Mesenchymal stem cell (in vitro differentiated cells and primary cell): ENCODE data around the gene ALPI.

Source experiments
- DNase-seq: peaks from one replicate; pipeline ENCODE4 v3.0.0-alpha.2; 2013
- H2AFZ ChIP-seq: one replicate; pipeline ENCODE4 v1.6.1; 2013; ENCODE audit warnings: low read depth, mild to moderate bottlenecking, control low read depth, inconsistent platforms, low read length, moderate library complexity
- H2AK5ac ChIP-seq: 2 replicates; pipeline ENCODE4 v1.6.1; 2013; ENCODE audit warnings: low read length, moderate library complexity, mild to moderate bottlenecking, inconsistent platforms; ENCODE audit not compliant: severe bottlenecking
- H2BK120ac ChIP-seq: one replicate; pipeline ENCODE4 v1.6.1; 2013; ENCODE audit warnings: low read depth, mild to moderate bottlenecking, inconsistent platforms, low read length, moderate library complexity
- H2BK12ac ChIP-seq, 2 experiments: one replicate each; pipeline ENCODE4 v1.6.1; 2013; ENCODE audit warnings: inconsistent platforms in 2 of 2, low read length in 2 of 2, mild to moderate bottlenecking in 2 of 2, moderate library complexity in 2 of 2, control low read depth in 1 of 2
- H2BK15ac ChIP-seq: one replicate; pipeline ENCODE4 v1.6.1; 2013; ENCODE audit warnings: mild to moderate bottlenecking, low read depth, inconsistent platforms; ENCODE audit not compliant: poor library complexity, severe bottlenecking
- H2BK5ac ChIP-seq: 2 replicates; pipeline ENCODE4 v1.6.1; 2013; ENCODE audit warnings: low read depth, mild to moderate bottlenecking, low read length, control low read depth, inconsistent platforms; ENCODE audit not compliant: poor library complexity, severe bottlenecking
- H3K14ac ChIP-seq, 2 experiments: one replicate each; pipeline ENCODE4 v1.6.1; 2013; ENCODE audit warnings: inconsistent platforms in 2 of 2, low read length in 2 of 2, control low read depth in 1 of 2, mild to moderate bottlenecking in 1 of 2, moderate library complexity in 1 of 2
- H3K18ac ChIP-seq, 2 experiments: one replicate each; pipeline ENCODE4 v1.6.1; 2013; ENCODE audit warnings: inconsistent platforms in 2 of 2, low read length in 2 of 2, control low read depth in 1 of 2, low read depth in 1 of 2, mild to moderate bottlenecking in 1 of 2
- H3K23ac ChIP-seq, 2 experiments: one replicate each; pipeline ENCODE4 v1.6.1; 2013; ENCODE audit warnings: inconsistent platforms in 2 of 2, low read length in 2 of 2, mild to moderate bottlenecking in 2 of 2, moderate library complexity in 2 of 2, control low read depth in 1 of 2
- H3K27ac ChIP-seq: 2 replicates; pipeline ENCODE4 v1.5.1; 2013; ENCODE audit warnings: mild to moderate bottlenecking, moderate library complexity, low read length, control low read depth, inconsistent platforms; ENCODE audit not compliant: poor library complexity, severe bottlenecking
- H3K27me3 ChIP-seq, 2 experiments: 2 replicates each; pipeline versions ENCODE4 v1.6.1 to v1.7.0; 2013; ENCODE audit warnings: low read length in 2 of 2, mild to moderate bottlenecking in 2 of 2, moderate library complexity in 2 of 2, control low read depth in 1 of 2, inconsistent platforms in 1 of 2; ENCODE audit not compliant: control insufficient read depth in 1 of 2, insufficient read depth in 1 of 2
- H3K36me3 ChIP-seq, 2 experiments: 2 replicates each; pipeline versions ENCODE4 v1.6.1 to v1.7.0; 2013; ENCODE audit warnings: low read length in 2 of 2, control low read depth in 1 of 2, inconsistent platforms in 1 of 2, low read depth in 1 of 2, mild to moderate bottlenecking in 1 of 2; ENCODE audit not compliant: insufficient read depth in 2 of 2, control insufficient read depth in 1 of 2
- H3K4ac ChIP-seq, 2 experiments: one replicate each; pipeline ENCODE4 v1.6.1; 2013; ENCODE audit warnings: inconsistent platforms in 2 of 2, low read length in 2 of 2, mild to moderate bottlenecking in 2 of 2, moderate library complexity in 2 of 2, control low read depth in 1 of 2, low read depth in 1 of 2
- H3K4me1 ChIP-seq: 2 replicates; pipeline ENCODE4 v1.6.1; 2013; ENCODE audit warnings: low read depth, low read length, control low read depth; ENCODE audit not compliant: control insufficient read depth, insufficient read depth
- H3K4me2 ChIP-seq: 2 replicates; pipeline ENCODE4 v1.6.1; 2013; ENCODE audit warnings: low read length, mild to moderate bottlenecking, inconsistent platforms; ENCODE audit not compliant: poor library complexity, severe bottlenecking
- H3K4me3 ChIP-seq, 2 experiments: 2 replicates each; pipeline versions ENCODE4 v1.5.1 to v1.7.0; 2013; ENCODE audit warnings: low read length in 2 of 2, mild to moderate bottlenecking in 2 of 2, control low read depth in 1 of 2, low read depth in 1 of 2; ENCODE audit not compliant: insufficient read depth in 1 of 2
- H3K79me1 ChIP-seq: replicated peaks from 2 replicates; pipeline ENCODE4 v1.6.1; 2013; ENCODE audit warnings: mild to moderate bottlenecking, control low read depth, low read length, inconsistent platforms; ENCODE audit not compliant: poor library complexity, severe bottlenecking
- H3K9ac ChIP-seq: 2 replicates; pipeline ENCODE4 v1.7.0; 2013; ENCODE audit warnings: mild to moderate bottlenecking, low read length, moderate library complexity
- H3K9me3 ChIP-seq: 2 replicates; pipeline ENCODE4 v1.7.0; 2013; ENCODE audit warnings: mild to moderate bottlenecking, low read length; ENCODE audit not compliant: control insufficient read depth
- H4K8ac ChIP-seq: one replicate; pipeline ENCODE4 v1.6.1; 2013; ENCODE audit warnings: inconsistent platforms, mild to moderate bottlenecking, low read length, moderate library complexity
- H4K91ac ChIP-seq: one replicate; pipeline ENCODE4 v1.6.1; 2013; ENCODE audit warnings: mild to moderate bottlenecking, low read length, inconsistent platforms
- WGBS: methylation state at CpG from one replicate; pipeline ENCODE4 v1.1.7; 2013; ENCODE audit warnings: mixed read lengths; 5-methylcytosine and 5-hydroxymethylcytosine counted together

Gene ALPI

DNA sequence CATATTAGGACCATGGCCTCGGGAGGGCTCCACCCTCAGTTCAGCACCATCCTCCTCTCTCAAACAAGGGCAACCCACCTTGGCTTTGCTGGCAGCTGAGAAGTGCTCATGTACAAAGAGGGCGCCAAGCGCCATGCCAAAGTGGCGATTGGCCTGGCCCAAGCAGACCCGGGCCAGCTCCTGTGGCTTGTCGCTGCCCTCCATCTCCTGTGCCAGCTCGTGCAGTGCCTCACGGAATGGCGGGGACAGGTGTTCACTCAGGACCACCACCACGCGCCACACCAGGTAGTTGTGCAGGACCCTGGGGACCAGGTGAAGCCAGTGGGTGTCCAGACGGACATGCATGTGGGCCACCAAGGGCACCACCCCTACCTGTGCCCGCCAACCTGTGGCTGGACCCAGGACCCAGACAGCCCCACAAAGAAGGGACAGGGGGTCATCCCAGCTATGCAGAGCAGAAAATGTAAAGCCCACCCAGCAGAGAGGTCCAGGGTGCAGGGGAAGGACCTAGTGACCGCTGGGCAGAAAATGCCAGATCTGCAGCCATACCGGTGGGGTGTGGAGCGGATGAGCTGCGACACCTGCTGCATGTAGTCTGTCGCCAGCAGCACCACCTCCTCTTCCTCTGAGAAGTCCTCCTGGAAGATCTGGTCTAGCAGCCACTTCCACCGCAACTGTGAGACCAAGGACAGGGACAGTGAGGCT lies 28.1 kb downstream of the ALPI start:
- Histone ChIP-seq H3K9me3 (no peaks in the 10 kb centered on the region), H3K27ac (no peak overlapping the region), H2BK5ac (no peak overlapping the region), H2BK120ac (no peak overlapping the region), H3K4me2 (no peak overlapping the region), H3K4ac (no peak overlapping the region), H3K23ac (no peak overlapping the region), H2AK5ac (no peak overlapping the region), H2BK15ac (no peak overlapping the region), H2AFZ (no peak overlapping the region), H3K18ac (no peak overlapping the region), H3K9ac (no peak overlapping the region), H3K4me1 (peaks cover 14% of the 10 kb centered on the region), H3K14ac (no peak overlapping the region), H4K91ac (no peak overlapping the region), H3K36me3 (no peaks in the 10 kb centered on the region), H3K79me1 (no peaks in the 10 kb centered on the region), H3K4me3 (no peak overlapping the region), H3K27me3 (peaks cover 75 to 78% of the 10 kb centered on the region in 2 experiments), H2BK12ac (no peak overlapping the region), H4K8ac (no peak overlapping the region)
- WGBS: 96% methylated on average over 19 of the region's 19 CpGs
- no peak for DNase-seq

DNA sequence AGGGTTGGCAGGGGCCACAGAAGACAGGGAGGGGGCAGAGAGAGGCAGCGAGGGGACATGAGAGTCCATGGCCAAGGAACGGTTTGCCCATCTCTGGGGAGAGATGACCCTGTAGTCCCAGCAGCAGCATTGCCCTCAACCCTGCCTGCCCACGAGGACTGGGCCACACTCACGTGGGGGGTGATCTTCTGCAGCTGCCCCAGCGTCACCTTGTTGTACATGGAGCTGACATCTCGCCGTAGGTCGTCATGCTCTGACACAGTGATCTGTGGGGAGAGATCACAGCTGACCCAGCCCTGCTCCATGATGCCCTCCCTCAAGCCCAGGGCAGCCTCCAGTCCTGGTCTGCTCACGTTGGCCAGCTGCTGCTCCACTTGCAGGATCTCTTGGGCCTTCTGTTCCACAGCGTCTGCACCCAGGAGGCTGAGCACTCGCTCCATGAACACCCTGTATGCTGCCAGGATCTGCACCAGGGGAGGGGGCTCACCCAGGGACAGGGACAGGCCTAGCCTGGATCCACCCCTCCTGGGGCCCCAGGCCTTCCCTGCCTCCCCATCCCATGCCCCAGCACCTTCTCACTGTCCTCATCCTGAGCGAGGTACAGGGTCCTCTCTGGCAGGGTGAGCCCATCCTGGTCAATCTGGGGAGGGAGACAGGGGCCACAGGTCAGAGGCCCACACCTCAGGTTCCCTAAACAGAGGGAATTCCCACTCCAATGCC lies 28.8 kb downstream of the ALPI start:
- no peak overlapping the region for H2BK5ac ChIP-seq

DNA sequence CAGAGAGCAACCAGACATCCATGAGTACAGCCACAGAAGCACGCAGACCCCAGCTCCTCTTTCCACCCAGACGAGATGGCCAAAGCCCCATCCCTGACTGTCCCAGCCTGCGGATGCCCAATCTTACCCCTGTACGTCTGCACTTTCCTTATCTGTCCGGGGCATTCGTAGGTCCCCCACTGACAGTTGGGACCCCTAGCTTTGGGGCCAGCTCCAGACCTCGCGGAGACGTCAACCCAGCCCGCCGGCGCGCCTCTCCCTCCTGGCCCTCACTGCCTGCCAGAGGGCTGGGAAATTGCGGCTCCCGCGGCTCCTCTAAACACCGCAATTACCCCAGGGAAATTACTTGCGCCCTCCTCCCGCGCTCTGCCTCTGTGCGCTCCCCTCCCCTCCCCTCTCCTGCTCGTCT lies 29.4 kb downstream of the ALPI start:
- 11% methylated on average over 22 of the region's 22 CpGs for WGBS
- no peak overlapping the region for H4K8ac ChIP-seq
- H3K36me3 ChIP-seq: no peaks in the 10 kb centered on the region
- H3K4me3 ChIP-seq: no peak overlapping the region
- H2BK12ac ChIP-seq: no peak overlapping the region
- H3K27ac ChIP-seq: no peak overlapping the region
- H3K4me1 ChIP-seq: peaks cover 14% of the 10 kb centered on the region
- no peak overlapping the region for H2AFZ ChIP-seq
- H3K4ac ChIP-seq: no peak overlapping the region
- H3K9me3 ChIP-seq: no peaks in the 10 kb centered on the region
- no peak overlapping the region for H2BK15ac ChIP-seq
- H3K79me1 ChIP-seq: no peaks in the 10 kb centered on the region
- no peak overlapping the region for H2BK120ac ChIP-seq
- H3K14ac ChIP-seq: no peak overlapping the region
- H2BK5ac ChIP-seq: no peak overlapping the region
- no peak overlapping the region for H3K9ac ChIP-seq
- H2AK5ac ChIP-seq: no peak overlapping the region
- H3K18ac ChIP-seq: no peak overlapping the region
- H3K23ac ChIP-seq: no peak overlapping the region
- no peak for DNase-seq
- H4K91ac ChIP-seq: no peak overlapping the region
- no peak overlapping the region for H3K4me2 ChIP-seq
- peaks cover 75 to 82% of the 10 kb centered on the region in 2 experiments for H3K27me3 ChIP-seq

More for the DNA sequence above, 28.8 kb downstream of the ALPI start:
- Histone ChIP-seq H4K91ac (no peak overlapping the region), H3K4ac (no peak overlapping the region), H3K18ac (no peak overlapping the region), H3K4me1 (peaks cover 14% of the 10 kb centered on the region), H2BK15ac (no peak overlapping the region), H3K79me1 (no peaks in the 10 kb centered on the region), H3K23ac (no peak overlapping the region), H3K4me3 (no peak overlapping the region), H3K9ac (no peak overlapping the region), H2AFZ (no peak overlapping the region), H3K14ac (no peak overlapping the region), H2AK5ac (no peak overlapping the region), H2BK12ac (no peak overlapping the region), H2BK120ac (no peak overlapping the region), H3K4me2 (no peak overlapping the region), H4K8ac (no peak overlapping the region), H3K9me3 (no peaks in the 10 kb centered on the region), H3K27ac (no peak overlapping the region), H3K27me3 (peaks cover 75 to 77% of the 10 kb centered on the region in 2 experiments), H3K36me3 (no peaks in the 10 kb centered on the region)
- no peak for DNase-seq
- 89% methylated on average over 11 of the region's 12 CpGs for WGBS

DNA sequence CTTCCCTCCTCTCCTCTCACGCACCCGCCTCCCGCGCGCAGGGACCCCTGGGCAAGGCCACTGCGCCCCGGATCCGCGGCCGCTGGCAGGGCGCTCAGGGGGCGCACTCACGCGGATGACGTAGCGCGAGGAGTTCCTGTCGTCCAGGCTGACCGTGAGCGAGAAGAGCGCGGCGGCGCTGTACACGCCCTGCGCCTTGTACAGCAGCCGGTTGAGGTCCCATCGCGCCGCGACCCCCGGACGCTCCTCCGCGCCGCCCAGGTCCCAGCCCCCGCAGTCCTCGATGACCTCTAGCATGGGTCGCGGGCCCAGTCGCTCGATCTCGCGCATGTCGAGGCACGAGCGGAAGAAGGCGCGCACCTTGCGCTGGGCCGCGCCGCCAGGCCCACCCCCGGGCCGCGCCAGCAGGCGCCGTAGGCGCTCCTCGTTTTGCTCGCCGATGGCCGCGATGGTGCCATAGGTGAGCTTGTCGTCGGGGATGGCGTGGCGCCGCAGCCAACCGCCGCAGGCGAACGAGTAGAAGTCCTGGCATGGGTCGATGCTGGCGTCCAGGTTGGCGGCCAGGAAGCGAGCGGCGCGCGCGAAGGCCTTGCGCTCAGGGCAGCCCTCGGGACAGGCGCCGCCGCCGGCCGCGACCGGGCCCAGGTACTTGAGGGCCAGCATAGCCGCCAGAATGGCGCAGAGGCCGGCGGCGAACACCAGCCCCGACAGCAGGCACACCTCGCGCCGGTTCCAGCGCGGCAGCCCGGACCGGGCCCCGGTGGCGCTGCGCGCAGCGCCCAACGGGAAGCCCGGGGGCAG lies 30.0 kb downstream of the ALPI start:
- Histone ChIP-seq H3K36me3 (no peaks in the 10 kb centered on the region), H3K9ac (no peak overlapping the region), H4K8ac (no peak overlapping the region), H3K79me1 (no peaks in the 10 kb centered on the region), H3K18ac (no peak overlapping the region), H2AK5ac (no peak overlapping the region), H3K27ac (no peak overlapping the region), H3K23ac (no peak overlapping the region), H2BK120ac (no peak overlapping the region), H3K14ac (no peak overlapping the region), H2BK5ac (no peak overlapping the region), H3K4ac (no peak overlapping the region), H3K27me3 (peaks cover 72 to 81% of the 10 kb centered on the region in 2 experiments), H2AFZ (no peak overlapping the region), H4K91ac (no peak overlapping the region), H2BK12ac (no peak overlapping the region), H3K4me3 (no peak overlapping the region), H3K4me2 (no peak overlapping the region), H2BK15ac (no peak overlapping the region), H3K9me3 (no peaks in the 10 kb centered on the region), H3K4me1 (peaks cover 14% of the 10 kb centered on the region)
- 5% methylated on average over 92 of the region's 111 CpGs for WGBS
- DNase-seq: no peak
